LNCAP (cell line): ENCODE results near the gene ACCSL.

Experiments
- TF ChIP-seq, protein P1 (sequence below): fragments of 450-650 bp; IDR thresholded peaks from 2 replicates; pipeline ENCODE4 v1.5.1; 2017; ENCODE audit warnings: mild to moderate bottlenecking

Gene ACCSL

DNA sequence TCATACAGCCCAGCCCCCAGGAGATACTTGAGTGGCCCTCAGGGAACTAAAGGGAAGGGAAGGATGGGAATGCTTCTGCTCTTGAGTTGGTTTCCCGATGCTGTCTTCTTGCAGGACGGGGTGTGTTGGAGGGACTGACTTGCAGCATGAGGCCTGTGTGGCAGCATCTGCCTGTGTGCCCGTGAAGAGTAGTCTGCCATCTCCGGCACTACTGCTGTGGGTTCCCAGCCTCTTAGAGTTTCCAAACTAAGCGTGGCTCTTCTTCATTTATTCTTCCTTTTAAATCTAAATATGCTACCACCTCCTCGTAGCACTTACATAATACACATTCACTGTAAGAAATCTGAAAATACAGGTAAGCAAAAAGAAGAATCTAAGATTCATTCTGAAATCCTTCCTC lies 60.5 kb downstream of the ACCSL start:
- TF ChIP-seq, protein P1, sequence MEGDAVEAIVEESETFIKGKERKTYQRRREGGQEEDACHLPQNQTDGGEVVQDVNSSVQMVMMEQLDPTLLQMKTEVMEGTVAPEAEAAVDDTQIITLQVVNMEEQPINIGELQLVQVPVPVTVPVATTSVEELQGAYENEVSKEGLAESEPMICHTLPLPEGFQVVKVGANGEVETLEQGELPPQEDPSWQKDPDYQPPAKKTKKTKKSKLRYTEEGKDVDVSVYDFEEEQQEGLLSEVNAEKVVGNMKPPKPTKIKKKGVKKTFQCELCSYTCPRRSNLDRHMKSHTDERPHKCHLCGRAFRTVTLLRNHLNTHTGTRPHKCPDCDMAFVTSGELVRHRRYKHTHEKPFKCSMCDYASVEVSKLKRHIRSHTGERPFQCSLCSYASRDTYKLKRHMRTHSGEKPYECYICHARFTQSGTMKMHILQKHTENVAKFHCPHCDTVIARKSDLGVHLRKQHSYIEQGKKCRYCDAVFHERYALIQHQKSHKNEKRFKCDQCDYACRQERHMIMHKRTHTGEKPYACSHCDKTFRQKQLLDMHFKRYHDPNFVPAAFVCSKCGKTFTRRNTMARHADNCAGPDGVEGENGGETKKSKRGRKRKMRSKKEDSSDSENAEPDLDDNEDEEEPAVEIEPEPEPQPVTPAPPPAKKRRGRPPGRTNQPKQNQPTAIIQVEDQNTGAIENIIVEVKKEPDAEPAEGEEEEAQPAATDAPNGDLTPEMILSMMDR: no peak
